SIG-M5 treated with dmso at 0.1 percent for 504 hours (cell line): ENCODE data around the gene PAPPA.

Source experiments
- DNase-seq: peaks from one replicate; lab custom pipeline; 2025; ENCODE audit not compliant: unreplicated experiment; lab: John Stamatoyannopoulos, UW

PAPPA gene, protein sequence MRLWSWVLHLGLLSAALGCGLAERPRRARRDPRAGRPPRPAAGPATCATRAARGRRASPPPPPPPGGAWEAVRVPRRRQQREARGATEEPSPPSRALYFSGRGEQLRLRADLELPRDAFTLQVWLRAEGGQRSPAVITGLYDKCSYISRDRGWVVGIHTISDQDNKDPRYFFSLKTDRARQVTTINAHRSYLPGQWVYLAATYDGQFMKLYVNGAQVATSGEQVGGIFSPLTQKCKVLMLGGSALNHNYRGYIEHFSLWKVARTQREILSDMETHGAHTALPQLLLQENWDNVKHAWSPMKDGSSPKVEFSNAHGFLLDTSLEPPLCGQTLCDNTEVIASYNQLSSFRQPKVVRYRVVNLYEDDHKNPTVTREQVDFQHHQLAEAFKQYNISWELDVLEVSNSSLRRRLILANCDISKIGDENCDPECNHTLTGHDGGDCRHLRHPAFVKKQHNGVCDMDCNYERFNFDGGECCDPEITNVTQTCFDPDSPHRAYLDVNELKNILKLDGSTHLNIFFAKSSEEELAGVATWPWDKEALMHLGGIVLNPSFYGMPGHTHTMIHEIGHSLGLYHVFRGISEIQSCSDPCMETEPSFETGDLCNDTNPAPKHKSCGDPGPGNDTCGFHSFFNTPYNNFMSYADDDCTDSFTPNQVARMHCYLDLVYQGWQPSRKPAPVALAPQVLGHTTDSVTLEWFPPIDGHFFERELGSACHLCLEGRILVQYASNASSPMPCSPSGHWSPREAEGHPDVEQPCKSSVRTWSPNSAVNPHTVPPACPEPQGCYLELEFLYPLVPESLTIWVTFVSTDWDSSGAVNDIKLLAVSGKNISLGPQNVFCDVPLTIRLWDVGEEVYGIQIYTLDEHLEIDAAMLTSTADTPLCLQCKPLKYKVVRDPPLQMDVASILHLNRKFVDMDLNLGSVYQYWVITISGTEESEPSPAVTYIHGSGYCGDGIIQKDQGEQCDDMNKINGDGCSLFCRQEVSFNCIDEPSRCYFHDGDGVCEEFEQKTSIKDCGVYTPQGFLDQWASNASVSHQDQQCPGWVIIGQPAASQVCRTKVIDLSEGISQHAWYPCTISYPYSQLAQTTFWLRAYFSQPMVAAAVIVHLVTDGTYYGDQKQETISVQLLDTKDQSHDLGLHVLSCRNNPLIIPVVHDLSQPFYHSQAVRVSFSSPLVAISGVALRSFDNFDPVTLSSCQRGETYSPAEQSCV (N-terminal part only)

DNA sequence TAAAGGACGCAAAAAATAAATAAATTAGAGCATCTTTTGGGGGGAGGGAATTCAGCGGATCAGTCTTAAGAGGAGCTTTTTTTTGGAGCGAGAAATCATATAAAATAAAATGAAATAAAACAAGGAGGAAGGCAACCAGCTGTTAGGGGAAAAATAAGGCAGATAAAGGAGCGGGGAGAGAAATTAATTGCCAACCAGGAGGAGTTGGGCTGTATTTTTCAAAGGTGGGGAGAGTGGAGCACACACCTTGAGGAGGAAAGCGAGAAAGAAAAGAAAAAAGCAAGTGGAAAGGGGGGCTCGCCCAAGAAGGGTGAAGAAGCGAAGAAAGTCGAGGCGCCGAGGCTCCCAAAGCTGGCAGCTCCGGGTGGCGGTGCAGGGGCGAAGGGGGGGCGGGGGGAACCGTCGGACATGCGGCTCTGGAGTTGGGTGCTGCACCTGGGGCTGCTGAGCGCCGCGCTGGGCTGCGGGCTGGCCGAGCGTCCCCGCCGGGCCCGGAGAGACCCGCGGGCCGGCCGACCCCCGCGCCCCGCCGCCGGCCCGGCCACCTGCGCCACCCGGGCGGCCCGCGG is at the start of gene PAPPA:
PAPPA (plus strand) TSS at position 27 of the 569 bp plus-strand sequence; CDS start at position 409, 382 bp downstream.
- DNase-seq = no peak

DNA sequence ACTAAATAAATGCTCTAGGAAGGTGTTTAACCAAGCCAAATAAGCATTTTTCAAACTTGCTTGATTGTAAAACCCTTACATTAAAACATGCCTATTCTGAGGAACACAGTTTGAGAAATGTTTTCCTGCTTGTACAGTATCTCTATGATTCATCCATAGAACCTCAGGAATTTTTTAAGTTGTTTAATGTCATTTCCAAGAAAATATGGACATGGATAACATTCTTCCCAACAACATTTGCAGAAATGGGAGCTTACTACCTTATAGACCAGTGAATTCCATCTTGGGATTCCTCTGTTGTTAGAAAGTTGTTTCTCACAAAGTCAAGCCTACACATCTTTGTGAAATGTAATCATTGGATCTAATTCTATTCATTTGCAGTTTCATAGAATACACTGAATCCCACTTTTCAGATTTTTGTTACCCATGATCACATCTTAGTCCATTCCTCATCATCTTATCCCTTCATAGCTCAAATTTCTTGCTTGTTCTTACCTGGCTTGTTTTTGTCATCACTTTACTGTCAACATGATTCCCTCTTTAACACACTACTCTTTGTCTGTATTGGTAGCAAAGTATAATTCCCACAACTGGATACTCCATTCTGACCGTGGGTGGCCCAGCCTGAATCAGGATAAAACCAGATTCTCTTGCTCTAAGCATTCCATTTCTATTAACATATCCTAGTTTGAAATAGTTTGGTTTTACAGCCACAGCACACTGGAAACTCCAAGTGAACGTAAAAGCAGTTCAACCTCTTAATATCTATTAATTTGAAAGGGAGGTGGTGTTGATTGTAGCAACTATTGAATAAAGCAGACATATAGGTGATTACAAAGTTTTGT is 49.4 kb upstream of the PAPPA start:
- DNase-seq = no peak

DNA sequence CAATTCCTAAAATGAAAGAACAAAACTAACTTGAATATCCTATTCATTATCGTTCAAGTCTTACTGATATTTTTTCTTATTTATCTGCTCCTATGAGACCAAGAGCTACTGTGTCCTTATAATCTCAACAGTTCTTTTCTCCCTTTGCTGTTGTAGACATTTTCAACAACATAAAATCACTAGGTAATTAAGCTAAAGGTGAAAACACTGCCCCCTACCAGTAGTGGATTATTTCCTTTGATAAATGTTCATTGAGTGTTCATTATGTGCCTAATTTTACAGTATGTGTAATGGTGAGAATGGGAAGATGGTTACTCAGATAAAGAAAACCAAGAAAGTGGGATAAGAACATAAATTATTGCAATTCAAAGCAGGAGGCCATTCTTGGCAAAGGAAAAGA is 41.4 kb upstream of the PAPPA start:
- no peak for DNase-seq

DNA sequence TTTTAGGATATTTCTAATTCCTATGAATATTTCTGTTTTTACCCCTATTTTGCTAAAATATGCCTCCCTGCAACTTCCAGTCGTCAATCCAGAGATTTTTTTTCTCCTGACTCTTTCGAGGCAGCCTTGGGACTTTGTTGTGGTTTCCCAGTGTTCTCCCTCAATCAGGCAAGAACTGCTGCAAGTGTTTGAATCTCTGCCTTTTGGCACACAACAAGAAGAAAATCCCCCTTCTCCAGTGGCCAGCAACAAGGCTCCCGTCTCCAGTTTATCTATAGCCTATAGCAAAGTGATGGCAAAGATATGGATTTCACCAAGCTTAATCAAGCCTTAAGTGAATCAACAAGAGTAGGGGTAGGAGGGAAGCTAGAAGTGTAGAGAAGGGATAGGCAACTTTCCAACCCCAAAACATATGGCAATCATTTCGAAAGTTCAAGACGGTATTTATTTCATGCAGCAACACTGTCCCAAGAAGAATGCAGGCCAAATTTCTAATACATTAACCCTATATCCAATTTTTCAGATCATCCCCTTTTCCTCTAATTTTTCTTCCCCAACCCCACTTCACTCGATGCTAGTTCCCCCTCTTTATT is 37.7 kb upstream of the PAPPA start:
- no peak for DNase-seq

DNA sequence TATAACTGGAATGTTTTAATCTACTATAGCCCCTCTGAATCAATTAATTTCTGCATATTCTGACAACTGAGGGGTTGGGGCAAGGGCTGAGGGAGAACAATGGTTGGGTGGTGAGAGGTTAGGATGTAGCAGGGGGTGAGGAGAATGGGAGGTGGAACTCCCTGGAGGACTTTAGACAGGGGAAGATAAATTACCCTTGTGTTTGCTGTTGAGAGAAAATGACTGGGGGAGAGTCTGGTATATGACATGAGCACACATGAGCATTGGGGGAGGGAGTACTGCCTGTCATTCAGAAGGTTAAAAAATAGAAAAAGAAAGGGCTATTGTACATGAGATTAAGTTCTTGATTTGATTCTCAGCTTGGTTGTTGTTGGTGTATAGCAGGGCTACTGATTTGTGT is 37.2 kb upstream of the PAPPA start:
- DNase-seq = no peak

DNA sequence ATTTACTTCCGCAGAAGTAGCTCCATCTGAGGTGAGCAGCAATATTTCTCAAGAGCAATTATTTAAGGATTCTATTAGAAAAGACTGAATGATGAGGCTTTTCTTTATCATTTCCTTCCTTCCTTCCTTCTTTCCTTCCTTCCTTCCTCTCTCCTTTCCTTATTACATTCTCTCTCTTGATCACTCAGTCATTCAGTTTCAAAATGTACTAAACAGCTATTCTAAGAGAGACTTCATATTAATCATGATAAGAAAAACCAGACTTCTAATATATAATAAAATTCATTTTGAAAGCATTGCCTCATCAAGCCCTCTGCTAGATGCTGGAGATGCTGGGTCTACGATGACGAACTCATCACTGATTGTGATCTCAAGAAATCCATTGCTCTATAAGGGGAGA is 30.4 kb upstream of the PAPPA start:
- DNase-seq = no peak

DNA sequence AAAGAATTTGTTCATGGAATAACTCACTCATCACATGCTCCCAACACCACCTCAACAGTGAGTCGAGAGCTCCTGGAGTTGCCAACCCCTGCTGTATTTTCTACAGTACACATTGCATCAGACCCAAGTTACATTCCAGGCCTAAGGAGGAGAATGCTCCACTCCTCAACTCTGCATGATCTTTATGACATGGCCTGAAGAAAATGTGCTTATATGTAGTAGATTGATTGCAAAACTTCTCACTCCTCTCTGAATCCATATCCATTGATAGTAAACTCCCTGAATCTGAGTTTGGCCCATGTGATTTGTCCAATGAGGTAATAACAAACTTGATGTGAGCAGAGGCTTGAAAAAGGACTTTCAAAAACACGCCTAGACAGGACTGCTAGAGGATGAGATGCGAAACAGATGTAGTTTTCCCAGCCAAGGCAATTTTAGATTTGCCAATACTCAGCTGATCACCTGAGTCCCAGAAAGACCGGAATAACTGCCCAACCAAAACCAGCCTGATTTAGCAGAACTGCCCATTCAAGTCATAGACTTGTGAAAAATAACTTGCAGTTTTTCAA is 29.0 kb upstream of the PAPPA start:
- DNase-seq = no peak

DNA sequence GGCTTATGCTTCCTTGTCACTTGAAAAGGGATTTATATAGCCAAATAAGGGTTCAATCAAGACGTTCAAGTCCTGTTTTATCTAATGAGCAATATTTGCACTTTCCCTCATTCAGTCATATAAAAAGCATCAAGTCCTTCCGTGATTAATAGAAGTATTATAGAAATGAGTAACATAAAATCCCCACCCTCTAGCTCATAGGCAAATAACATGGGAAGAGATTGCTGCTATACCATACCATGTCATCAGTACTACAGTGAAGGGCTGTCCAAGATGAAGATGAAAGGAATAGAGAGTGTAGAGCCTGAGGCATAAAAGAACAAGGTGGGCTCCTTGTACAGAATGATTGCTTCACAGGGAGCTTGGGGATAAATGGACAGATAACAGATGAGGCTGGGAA is 20.4 kb upstream of the PAPPA start:
- DNase-seq = no peak

DNA sequence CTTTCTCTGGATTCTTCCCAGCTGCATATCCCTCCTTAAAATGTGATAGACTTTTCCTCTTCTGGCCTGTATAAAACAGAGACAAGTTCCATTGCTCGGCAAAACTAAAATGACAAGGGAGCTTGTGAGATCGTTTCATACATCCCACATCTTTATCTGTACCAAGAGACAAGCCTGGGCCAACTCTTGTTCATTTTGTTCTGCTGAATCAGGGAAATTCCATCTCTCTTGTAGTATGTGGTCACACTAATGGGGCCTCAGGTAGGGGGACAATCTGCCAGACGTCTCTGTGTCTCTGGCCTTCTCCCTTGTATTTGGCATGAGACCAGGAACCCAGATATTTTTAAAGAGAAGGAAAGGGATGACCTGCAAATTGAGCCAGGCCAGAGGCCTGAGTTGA is 18.6 kb upstream of the PAPPA start:
- no peak for DNase-seq

DNA sequence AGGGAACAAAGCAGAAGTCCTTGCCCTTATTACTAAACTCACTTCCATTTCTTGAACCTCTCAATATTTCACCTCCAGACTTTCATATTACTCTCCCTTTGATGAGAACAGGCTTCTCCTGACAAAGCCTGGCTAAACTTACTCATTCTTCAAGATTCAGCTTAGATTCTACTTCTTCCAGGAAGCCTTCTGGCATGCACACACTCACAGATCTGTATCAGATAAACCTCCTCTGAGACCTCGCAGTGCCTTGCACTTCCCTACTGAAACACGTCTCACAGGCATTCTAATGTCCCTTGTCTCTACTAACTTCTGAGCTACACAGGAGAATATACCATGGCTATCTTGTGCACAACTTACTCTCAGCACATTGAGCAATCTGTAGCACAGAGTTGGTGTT is 16.6 kb upstream of the PAPPA start:
- DNase-seq = no peak

DNA sequence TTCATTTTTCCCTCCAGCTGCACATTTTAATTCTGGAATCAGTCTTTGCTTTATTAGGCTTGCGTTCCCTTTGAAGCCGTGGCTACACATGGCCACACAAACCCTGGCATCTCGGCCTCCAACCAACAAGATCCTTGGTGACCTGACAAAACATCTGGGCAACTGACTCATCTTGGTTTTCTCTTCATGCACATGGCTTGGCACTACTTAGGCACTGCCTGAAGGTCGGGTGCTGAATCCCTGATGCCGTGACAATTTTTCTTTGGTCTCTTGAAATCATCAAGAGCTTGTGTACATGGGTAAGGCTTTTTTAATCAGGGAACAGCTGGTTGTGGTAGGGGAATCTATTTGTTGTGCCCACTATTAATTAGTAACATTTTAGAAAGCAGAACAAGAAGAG is 16.0 kb upstream of the PAPPA start:
- DNase-seq = no peak

DNA sequence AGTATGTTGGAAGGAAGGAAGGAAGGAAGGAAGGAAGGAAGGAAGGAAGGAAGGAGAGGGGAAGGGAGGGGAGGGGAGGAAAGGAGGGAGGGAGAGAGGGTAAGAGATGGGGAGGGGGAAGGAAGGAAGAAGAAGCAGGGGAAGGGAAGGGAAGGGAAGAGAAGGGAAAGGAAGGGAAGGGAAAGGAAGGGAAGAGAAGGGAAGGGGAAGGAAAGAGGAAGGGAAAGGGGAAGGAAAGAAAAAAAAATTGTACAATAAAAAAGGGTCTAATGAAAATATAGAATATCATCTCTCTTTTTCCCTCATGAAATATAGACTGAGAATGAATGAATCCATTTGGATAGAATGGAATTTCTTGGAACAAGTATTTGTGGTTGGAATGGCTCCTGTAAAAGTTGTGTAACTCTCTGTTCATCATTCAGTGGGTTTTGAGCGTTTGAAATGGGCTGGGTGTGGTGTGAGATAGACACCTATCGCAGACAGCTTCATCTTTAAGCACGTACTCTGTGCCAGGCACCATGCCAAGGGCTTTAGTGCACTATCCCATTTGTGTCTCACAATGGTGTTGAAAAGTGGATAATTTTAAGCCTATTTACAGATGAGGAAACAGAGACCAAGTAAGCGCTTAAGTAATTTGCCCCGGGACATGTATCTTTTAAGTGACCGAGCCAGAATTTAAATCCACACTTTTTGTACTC is 11.6 kb upstream of the PAPPA start:
- no peak for DNase-seq

DNA sequence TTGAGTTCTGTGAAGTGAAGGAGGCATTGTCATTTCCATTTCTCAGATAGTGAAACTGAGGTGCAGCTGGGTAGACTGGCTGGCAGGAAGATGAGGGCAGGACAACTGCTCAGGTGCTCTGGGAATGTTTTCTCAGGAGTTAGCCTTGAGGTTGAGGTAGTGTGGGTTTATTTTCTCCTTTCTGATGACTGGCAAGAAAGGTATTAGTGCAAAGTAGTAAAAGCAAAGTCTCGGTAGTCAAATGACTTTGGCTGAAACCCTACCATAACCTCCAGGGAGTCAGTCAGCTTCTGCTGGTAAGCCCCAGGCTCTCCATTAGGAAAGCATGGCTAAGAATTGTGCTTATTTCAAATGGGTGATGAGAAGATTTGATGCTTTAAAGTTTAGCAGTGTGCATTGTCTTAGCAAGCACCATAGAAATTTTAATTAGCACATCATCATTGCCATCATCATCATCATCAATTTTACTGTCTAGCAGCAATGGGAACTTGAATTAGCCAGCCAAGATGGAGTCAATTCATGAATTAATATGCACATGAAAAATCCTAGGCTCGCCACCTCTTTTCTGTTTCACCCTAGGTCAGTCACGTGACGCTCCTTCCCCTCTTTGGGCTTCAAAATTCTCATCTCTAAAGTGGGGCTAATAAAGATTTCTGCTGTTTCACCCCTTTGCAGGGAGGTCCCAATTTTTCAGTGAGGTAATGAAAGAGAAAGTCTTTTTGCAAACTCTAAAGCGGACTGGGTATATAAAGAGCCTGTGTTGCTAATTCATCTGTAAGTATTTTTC is 10.7 kb upstream of the PAPPA start:
- no peak for DNase-seq

DNA sequence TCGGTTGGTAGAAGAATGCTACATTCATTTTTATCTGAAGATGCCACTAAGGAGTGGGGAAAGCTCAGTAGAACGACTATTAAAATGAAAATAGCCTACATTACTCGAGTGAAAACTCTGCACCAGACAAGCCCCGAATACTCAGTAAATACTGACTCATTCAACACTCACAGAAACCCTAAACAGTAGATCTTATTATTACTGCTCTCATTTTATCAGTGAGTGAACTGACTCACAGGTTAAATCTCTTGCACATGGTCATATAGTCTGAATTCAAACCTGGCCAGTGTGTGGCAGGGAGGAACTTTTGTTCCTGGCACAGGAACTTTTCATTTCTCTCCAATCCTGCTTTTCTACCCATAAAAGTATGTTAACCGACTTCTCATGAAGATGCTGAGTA is 9.6 kb upstream of the PAPPA start:
- DNase-seq = no peak

DNA sequence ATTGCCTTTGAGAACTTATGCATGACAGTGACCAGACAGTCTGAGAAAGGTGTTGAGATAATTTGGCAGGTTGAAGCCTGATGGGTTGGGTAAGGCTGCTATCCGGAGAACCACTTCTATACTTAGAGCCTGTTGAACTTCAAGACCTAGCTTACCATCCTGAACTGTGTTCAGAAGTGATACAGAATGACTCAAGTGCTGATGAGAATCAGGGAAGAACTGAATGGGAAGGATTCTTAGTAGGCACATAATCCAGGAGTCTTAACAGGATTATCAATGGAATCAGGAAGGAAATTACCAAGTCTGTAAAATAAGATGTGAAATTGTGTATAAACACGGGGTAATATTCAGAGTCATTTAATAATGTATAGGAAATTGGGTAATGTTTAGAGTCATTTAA is 9.0 kb upstream of the PAPPA start:
- DNase-seq = no peak

DNA sequence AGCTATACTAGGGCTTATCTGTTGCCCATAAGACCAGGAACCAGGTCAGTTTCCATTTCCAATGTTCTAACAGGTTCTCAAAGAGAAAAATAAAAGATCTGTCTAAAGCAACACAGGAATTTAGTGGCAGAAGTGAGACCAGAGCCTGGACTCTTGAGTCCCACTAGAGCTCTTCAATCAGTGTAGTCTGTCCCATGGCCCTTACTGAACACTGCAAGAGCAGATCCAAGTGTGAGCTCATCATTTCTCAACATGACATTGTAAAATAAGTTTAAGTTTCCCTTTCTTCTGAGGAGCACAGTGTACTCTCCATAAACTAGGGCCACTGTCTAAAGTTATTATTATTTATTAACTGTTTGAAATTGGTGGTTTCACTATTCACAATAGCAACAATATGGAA is 8.6 kb upstream of the PAPPA start:
- no peak for DNase-seq

DNA sequence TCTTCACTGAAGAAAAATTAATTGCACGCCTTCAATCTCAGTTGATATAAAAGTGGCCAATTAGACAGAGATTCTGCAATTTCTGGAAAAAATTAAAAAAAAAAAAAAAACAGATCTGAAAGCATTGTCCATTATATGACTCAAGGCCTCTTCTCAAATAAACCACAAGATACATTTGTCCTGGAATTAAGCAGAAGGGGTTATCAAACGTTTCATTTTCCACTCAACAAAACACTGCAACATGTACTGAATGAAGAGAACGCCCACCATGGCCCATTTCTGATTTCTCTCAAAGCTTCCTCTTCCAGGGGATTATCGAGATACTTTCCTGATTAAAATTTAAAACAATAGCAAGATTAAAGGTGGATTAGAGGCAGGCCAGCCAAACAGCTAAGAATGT is 5.8 kb upstream of the PAPPA start:
- DNase-seq = no peak

DNA sequence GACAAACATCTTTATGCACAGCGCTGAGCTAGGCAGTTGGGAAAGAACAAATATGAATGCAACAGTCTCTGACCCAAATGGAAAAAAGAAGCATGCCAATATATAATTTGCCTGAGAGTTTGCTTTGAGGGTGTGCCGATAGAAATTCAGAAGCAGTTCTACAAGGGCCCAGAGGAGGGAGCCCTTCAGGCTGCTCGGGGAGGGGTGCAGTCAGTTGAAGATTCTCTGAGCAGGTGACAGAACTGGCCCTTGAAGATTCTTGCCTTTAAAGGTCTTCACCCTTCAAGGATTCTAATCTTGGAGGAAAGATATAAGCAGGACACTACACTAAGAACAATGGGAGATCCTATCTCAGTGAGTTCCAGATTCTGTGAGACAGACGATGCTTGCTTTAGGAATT is 3.7 kb upstream of the PAPPA start:
- peak; percentile 6 for DNase-seq
